IPS-18a (cell line): ENCODE results near the gene NOL7.

ENCODE experiments used
- H3K27ac ChIP-seq: one replicate; pipeline ENCODE4 v1.5.1; 2013; ENCODE audit warnings: low read length
- H3K27me3 ChIP-seq: one replicate; pipeline ENCODE4 v1.6.1; 2013; ENCODE audit warnings: mild to moderate bottlenecking, low read length; ENCODE audit not compliant: control insufficient read depth, insufficient read depth
- H3K36me3 ChIP-seq: one replicate; pipeline ENCODE4 v1.6.1; 2013; ENCODE audit warnings: low read depth, low read length; ENCODE audit not compliant: control insufficient read depth
- H3K4me1 ChIP-seq: one replicate; pipeline ENCODE4 v1.6.1; 2013; ENCODE audit warnings: low read depth, low read length; ENCODE audit not compliant: control insufficient read depth
- H3K4me3 ChIP-seq: one replicate; pipeline ENCODE4 v1.5.1; 2013; ENCODE audit warnings: low read length
- H3K9ac ChIP-seq: one replicate; pipeline ENCODE4 v1.6.1; 2013; ENCODE audit warnings: mild to moderate bottlenecking, low read length, moderate library complexity
- H3K9me3 ChIP-seq: one replicate; pipeline ENCODE4 v1.6.1; 2013; ENCODE audit warnings: low read depth, low read length; ENCODE audit not compliant: control insufficient read depth

The NOL7 gene

GRCh38 chr6:13660893-13661292, 45.8 kb downstream of the NOL7 start:
- Histone ChIP-seq H3K9me3 (no peaks in the 10 kb centered on the region), H3K27ac (no peak overlapping the region), H3K27me3 (no peaks in the 10 kb centered on the region), H3K4me1 (peaks cover 15% of the 10 kb centered on the region), H3K36me3 (peaks cover under 1% of the 10 kb centered on the region), H3K4me3 (no peak overlapping the region), H3K9ac (no peak overlapping the region)

GRCh38 chr6:13661647-13662046, 46.5 kb downstream of the NOL7 start:
- H3K4me3 ChIP-seq, result no peak overlapping the region
- no peak overlapping the region for H3K27ac ChIP-seq
- H3K36me3 ChIP-seq, result no peaks in the 10 kb centered on the region
- H3K27me3 ChIP-seq, result no peaks in the 10 kb centered on the region
- peaks cover 15% of the 10 kb centered on the region for H3K4me1 ChIP-seq
- no peaks in the 10 kb centered on the region for H3K9me3 ChIP-seq
- H3K9ac ChIP-seq, result no peak overlapping the region

GRCh38 chr6:13662651-13663334, 47.7 kb downstream of the NOL7 start:
- Histone ChIP-seq H3K27me3 (no peaks in the 10 kb centered on the region), H3K9ac (no peak overlapping the region), H3K27ac (peak overlapping the region; percentile 61), H3K9me3 (no peaks in the 10 kb centered on the region), H3K36me3 (no peaks in the 10 kb centered on the region), H3K4me1 (peaks cover 15% of the 10 kb centered on the region), H3K4me3 (no peak overlapping the region)

- H3K9ac ChIP-seq, result no peak overlapping the region
Measured at GRCh38 chr6:13663986-13664385, 48.9 kb downstream of the NOL7 start.

GRCh38 chr6:13664703-13665352, 49.7 kb downstream of the NOL7 start:
- peaks cover 21% of the 10 kb centered on the region for H3K4me1 ChIP-seq
- H3K9ac ChIP-seq, result no peak overlapping the region
- H3K9me3 ChIP-seq, result no peaks in the 10 kb centered on the region
- no peaks in the 10 kb centered on the region for H3K36me3 ChIP-seq
- no peaks in the 10 kb centered on the region for H3K27me3 ChIP-seq
- H3K4me3 ChIP-seq, result no peak overlapping the region
- H3K27ac ChIP-seq, result no peak overlapping the region

More at GRCh38 chr6:13663986-13664385, 48.9 kb downstream of the NOL7 start:
- Histone ChIP-seq H3K27ac (no peak overlapping the region), H3K4me1 (peaks cover 21% of the 10 kb centered on the region), H3K36me3 (no peaks in the 10 kb centered on the region), H3K4me3 (no peak overlapping the region), H3K9me3 (no peaks in the 10 kb centered on the region), H3K27me3 (no peaks in the 10 kb centered on the region)

GRCh38 chr6:13666194-13667105, 51.3 kb downstream of the NOL7 start:
- Histone ChIP-seq H3K36me3 (no peaks in the 10 kb centered on the region), H3K27me3 (no peaks in the 10 kb centered on the region), H3K4me1 (peaks cover 21% of the 10 kb centered on the region), H3K27ac (no peak overlapping the region), H3K4me3 (no peak overlapping the region), H3K9ac (no peak overlapping the region), H3K9me3 (no peaks in the 10 kb centered on the region)

- Histone ChIP-seq H3K4me3 (no peak overlapping the region), H3K36me3 (no peaks in the 10 kb centered on the region), H3K4me1 (peaks cover 12% of the 10 kb centered on the region), H3K27me3 (no peaks in the 10 kb centered on the region), H3K27ac (no peak overlapping the region), H3K9ac (no peak overlapping the region), H3K9me3 (no peaks in the 10 kb centered on the region)
Measured at GRCh38 chr6:13667655-13668054, 52.5 kb downstream of the NOL7 start.

- Histone ChIP-seq H3K9ac (no peak overlapping the region), H3K4me1 (peaks cover 7% of the 10 kb centered on the region), H3K4me3 (no peak overlapping the region), H3K9me3 (no peaks in the 10 kb centered on the region), H3K36me3 (no peaks in the 10 kb centered on the region), H3K27me3 (no peaks in the 10 kb centered on the region), H3K27ac (no peak overlapping the region)
Measured at GRCh38 chr6:13668291-13668928, 53.3 kb downstream of the NOL7 start.

- peaks cover 6% of the 10 kb centered on the region for H3K4me1 ChIP-seq
- no peak overlapping the region for H3K9ac ChIP-seq
- H3K27ac ChIP-seq, result no peak overlapping the region
- H3K4me3 ChIP-seq, result no peak overlapping the region
- H3K36me3 ChIP-seq, result no peaks in the 10 kb centered on the region
- no peaks in the 10 kb centered on the region for H3K9me3 ChIP-seq
- H3K27me3 ChIP-seq, result no peaks in the 10 kb centered on the region
Measured at GRCh38 chr6:13669476-13669875, 54.3 kb downstream of the NOL7 start.
